Esophagus squamous epithelium (tissue), 5 donors: ENCODE data around the gene CFAP92. TPM values are rescaled to one million over a fixed set of nuclear protein-coding genes. Genes with fewer than 3 reads are reported as not detected.

Experiments used
- DNase-seq: peaks from one replicate; lab custom pipeline; 2025; lab: John Stamatoyannopoulos, UW
- H3K27ac ChIP-seq, 4 donors: fragments of 200-600 bp; sonication (generic); one replicate each; pipeline ENCODE4 v1.5.1; 2016 to 2019; ENCODE audit warnings: mild to moderate bottlenecking in 1 of 4
- H3K27me3 ChIP-seq, 4 donors: fragments of 200-600 bp; sonication (generic); 1 replicate in 3 of 4; 2 replicates in 1 of 4; pipeline versions ENCODE4 v1.5.1 to v1.6.0; 2017 to 2021; ENCODE audit warnings: antibody characterized with exemption in 1 of 4
- H3K36me3 ChIP-seq, 3 donors: fragments of 200-600 bp; sonication (generic); one replicate each; pipeline ENCODE4 v1.5.1; 2016 to 2019
- H3K4me1 ChIP-seq, 3 donors: fragments of 200-600 bp; sonication (generic); one replicate each; pipeline ENCODE4 v1.5.1; 2017 to 2019
- H3K4me3 ChIP-seq, 4 donors: fragments of 200-600 bp; sonication (generic); 1 replicate in 3 of 4; 2 replicates in 1 of 4; pipeline ENCODE4 v1.5.1; 2016 to 2019; ENCODE audit warnings: mild to moderate bottlenecking in 2 of 4, moderate library complexity in 1 of 4
- H3K9me3 ChIP-seq, 3 donors: fragments of 200-600 bp; sonication (generic); one replicate each; pipeline ENCODE4 v1.5.1; 2016 to 2019
- POLR2A ChIP-seq, 4 donors: fragments of 450-650 bp; IDR thresholded peaks; one replicate each; pipeline ENCODE4 v1.6.1; 2017; ENCODE audit warnings: antibody characterized with exemption in 4 of 4, mild to moderate bottlenecking in 4 of 4, moderate library complexity in 3 of 4
- WGBS, 2 donors: methylation state at CpG; one replicate each; pipeline ENCODE4 v1.1.5; 2018; 5-methylcytosine and 5-hydroxymethylcytosine counted together
- intact Hi-C: fragments of 100-400 bp; cut with DNase I; formaldehyde crosslinking; loops from one replicate; pipeline ENCODE4 v1.15.0; 2022
- total RNA-seq, 4 donors: library from RNA; depleted of rRNA; stranded (reverse); fragments of >200 nt; gene quantifications; one replicate each; pipeline ENCODE4 v1.1.0, GENCODE V29; 2016
- TF ChIP-seq, protein P1 (sequence below), 6 experiments: fragments of 450-650 bp in 4 of 6; fragments of 200-600 bp in 2 of 6; sonication (generic) in 2 of 6; IDR thresholded peaks; one replicate each; pipeline ENCODE4 v1.5.1; 2016 to 2019; ENCODE audit warnings: antibody characterized with exemption in 6 of 6, mild to moderate bottlenecking in 4 of 6, moderate library complexity in 4 of 6
- donor health status: DM: yes; HTN: yes; CAD: no.

The CFAP92 gene
- total RNA-seq, 4 donors from 2014 or later: 0.40 to 1.4 (median 0.98) TPM

- Histone ChIP-seq H3K4me1 (no peaks in the 10 kb centered on the region), H3K27me3 (no peaks in the 10 kb centered on the region), H3K36me3 (peaks cover 51 to 100% (median 79%) of the 10 kb centered on the region in 3 donors), H3K9me3 (no peaks in the 10 kb centered on the region), H3K27ac (no peak overlapping the region), H3K4me3 (no peak overlapping the region)
- no peak for TF ChIP-seq POLR2A (IDR thresholded peaks at IDR 0.05)
- TF ChIP-seq, protein P1, sequence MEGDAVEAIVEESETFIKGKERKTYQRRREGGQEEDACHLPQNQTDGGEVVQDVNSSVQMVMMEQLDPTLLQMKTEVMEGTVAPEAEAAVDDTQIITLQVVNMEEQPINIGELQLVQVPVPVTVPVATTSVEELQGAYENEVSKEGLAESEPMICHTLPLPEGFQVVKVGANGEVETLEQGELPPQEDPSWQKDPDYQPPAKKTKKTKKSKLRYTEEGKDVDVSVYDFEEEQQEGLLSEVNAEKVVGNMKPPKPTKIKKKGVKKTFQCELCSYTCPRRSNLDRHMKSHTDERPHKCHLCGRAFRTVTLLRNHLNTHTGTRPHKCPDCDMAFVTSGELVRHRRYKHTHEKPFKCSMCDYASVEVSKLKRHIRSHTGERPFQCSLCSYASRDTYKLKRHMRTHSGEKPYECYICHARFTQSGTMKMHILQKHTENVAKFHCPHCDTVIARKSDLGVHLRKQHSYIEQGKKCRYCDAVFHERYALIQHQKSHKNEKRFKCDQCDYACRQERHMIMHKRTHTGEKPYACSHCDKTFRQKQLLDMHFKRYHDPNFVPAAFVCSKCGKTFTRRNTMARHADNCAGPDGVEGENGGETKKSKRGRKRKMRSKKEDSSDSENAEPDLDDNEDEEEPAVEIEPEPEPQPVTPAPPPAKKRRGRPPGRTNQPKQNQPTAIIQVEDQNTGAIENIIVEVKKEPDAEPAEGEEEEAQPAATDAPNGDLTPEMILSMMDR (IDR thresholded peaks at IDR 0.05): no peak
- no peak for DNase-seq
- 40 to 91% methylated on average over 1 to 4 of the region's 15 CpGs for WGBS, 2 donors
- intact Hi-C loops: no loop called here
Observed at GRCh38 chr3:128907706-128908445, 86.0 kb downstream of the CFAP92 start.

DNA sequence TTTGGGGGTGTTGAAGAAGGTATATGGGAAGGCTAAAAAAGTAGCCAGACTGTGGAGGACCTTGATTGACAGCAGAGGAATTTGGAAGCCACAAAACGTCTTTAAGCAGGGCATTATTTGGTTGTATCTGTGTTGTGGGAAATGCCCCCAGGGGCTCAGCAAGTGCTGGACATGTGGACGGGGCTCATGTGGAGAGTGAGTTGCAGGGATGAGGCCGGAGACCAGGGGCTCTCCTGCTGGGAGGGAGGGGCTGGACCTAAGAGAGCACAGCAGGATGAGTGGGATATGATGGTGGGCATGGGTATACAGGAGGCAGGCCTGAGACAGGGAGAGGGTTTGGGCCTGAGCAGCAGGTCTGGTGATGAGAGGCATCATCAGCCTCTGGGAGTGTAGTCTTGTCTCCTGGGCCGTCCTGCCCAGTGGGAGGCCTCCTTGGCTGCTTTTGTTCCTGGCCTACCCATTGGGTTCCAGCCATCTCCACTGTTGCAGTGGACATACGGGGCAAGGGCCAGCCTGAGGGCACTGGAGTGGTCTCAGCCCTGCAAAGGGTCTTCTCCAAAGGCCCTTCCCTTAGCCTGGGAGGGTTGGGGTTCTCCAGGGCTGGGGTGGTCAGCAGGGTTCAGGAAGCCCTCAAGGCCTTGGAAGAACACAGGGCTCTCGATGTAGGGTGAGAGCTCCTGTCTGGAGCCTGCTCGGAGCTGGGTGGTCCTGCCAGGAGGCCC lies 86.9 kb downstream of the CFAP92 start:
- no peak overlapping the region for H3K27ac ChIP-seq
- peaks cover 53 to 100% (median 72%) of the 10 kb centered on the region in 3 donors for H3K36me3 ChIP-seq
- DNase-seq: no peak
- no peak overlapping the region for H3K4me3 ChIP-seq
- no peaks in the 10 kb centered on the region for H3K27me3 ChIP-seq
- WGBS, 2 donors: 59 to 74% methylated on average over 3 to 4 of the region's 7 CpGs
- no peaks in the 10 kb centered on the region for H3K9me3 ChIP-seq
- no peaks in the 10 kb centered on the region for H3K4me1 ChIP-seq
- TF ChIP-seq, protein P1 (IDR thresholded peaks at IDR 0.05): no peak
- no peak for TF ChIP-seq POLR2A (IDR thresholded peaks at IDR 0.05)
- intact Hi-C loops: no loop called here

GRCh38 chr3:128906031-128906803 lies 87.7 kb downstream of the CFAP92 start:
- Histone ChIP-seq H3K4me1 (no peaks in the 10 kb centered on the region), H3K27ac (no peak overlapping the region), H3K4me3 (no peak overlapping the region), H3K36me3 (peaks cover 58 to 100% (median 68%) of the 10 kb centered on the region in 3 donors), H3K27me3 (no peaks in the 10 kb centered on the region), H3K9me3 (no peaks in the 10 kb centered on the region)
- intact Hi-C loops: no loop called here
- DNase-seq: no peak
- no peak for TF ChIP-seq POLR2A (IDR thresholded peaks at IDR 0.05)
- TF ChIP-seq, protein P1 (IDR thresholded peaks at IDR 0.05): no peak
- 78 to 91% methylated on average over 5 to 6 of the region's 25 CpGs for WGBS, 2 donors

DNA sequence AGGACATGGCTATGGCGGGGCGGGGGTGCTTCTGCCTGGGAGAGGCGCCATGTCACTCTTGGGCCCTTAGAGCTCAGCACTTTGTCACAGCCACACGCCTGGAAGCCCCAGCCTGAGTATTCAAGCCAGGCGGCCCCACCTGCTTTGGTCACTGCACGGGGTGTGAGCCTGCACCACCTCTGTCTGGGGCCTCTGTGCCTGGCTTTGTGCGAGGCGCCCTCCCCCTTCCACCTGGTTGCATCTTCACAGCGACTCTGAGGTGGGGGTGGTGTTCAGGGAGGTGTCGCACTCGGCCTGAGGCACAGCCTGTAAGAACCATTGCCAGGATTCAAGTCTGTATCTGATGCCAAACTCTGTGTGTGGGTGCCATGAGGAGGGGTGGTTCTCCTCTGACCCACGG lies 90.4 kb downstream of the CFAP92 start:
- Histone ChIP-seq H3K4me3 (no peak overlapping the region), H3K36me3 (peaks cover 50 to 100% (median 69%) of the 10 kb centered on the region in 3 donors), H3K27ac (no peak overlapping the region), H3K9me3 (no peaks in the 10 kb centered on the region), H3K4me1 (no peaks in the 10 kb centered on the region), H3K27me3 (no peaks in the 10 kb centered on the region)
- WGBS, 2 donors: 40% methylated on average over 1 of the region's 12 CpGs; no CpG with 5 or more reads in 1 of the 2 donors
- intact Hi-C loops: no loop called here
- no peak for TF ChIP-seq POLR2A (IDR thresholded peaks at IDR 0.05)
- TF ChIP-seq, protein P1 (IDR thresholded peaks at IDR 0.05): no peak
- DNase-seq: no peak
